HG03175 (cell line): ENCODE results near the gene DOCK3.
"Not testable (repeated sequence)": the region's sequence is repeated elsewhere in the genome, so short reads cannot be mapped to it uniquely, and the experiment has no call there.

Source experiments
- ATAC-seq: cut with Tn5 transposase; IDR thresholded peaks from one replicate; pipeline ENCODE4 v1.9.1; 2021; ENCODE audit warnings: mild to moderate bottlenecking, moderate library complexity; ENCODE audit not compliant: unreplicated experiment

The DOCK3 gene

GRCh38 chr3:51191768-51192167 is 517.0 kb downstream of the DOCK3 start:
- no peak for ATAC-seq

GRCh38 chr3:51198477-51198876 is 523.8 kb downstream of the DOCK3 start:
- ATAC-seq, result no peak

DNA sequence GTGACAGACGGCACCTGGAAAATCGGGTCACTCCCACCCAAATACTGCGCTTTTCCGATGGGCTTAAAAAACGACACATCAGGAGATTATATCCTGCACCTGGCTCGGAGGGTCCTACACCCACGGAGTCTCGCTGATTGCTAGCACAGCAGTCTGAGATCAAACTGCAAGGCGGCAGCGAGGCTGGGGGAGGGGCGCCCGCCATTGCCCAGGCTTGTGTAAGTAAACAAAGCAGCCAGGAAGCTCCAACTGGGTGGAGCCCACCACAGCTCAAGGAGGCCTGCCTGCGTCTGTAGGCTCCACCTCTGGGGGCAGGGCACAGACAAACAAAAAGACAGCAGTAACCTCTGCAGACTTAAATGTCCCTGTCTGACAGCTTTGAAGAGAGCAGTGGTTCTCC is 524.6 kb downstream of the DOCK3 start:
- ATAC-seq, result not testable (repeated sequence)

DNA sequence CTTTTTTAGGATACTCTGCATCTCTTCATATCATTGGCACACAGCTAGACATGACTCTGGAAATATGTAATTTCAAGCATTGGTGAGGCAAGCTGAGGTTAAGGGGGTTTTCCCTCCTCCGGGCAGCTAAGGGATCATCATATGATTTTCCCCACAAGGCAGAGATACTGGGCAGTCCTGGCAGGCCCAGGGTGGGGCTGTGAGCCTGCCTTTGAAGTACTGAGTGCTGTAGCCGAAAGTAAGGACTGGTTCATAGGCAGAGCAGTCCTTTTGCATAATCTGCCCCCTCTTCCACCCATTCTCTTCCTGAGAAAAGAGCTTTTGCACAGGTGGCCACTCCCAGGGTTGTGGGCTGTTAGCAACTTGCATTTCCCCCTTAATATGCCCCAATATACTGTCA is 541.6 kb downstream of the DOCK3 start:
- no peak for ATAC-seq

DNA sequence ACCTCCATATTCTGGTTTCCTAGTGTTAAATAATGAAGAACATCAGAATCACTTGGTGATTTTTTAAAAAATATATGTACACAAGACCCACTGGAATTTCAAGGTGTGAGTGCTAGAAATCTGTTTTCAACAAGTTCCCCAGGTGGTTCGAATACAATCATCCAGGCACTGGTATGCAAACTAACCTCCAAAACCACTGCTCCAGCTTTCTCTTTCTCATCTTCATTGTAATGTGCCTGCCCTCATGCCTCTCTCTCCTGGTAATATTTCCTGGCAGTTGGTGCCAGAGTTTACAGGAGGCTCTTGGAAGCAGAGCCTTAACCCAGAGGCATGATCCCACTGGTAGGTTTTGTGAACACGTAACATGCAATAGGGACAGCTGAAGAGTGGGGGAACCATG is 547.2 kb downstream of the DOCK3 start:
- no peak for ATAC-seq

DNA sequence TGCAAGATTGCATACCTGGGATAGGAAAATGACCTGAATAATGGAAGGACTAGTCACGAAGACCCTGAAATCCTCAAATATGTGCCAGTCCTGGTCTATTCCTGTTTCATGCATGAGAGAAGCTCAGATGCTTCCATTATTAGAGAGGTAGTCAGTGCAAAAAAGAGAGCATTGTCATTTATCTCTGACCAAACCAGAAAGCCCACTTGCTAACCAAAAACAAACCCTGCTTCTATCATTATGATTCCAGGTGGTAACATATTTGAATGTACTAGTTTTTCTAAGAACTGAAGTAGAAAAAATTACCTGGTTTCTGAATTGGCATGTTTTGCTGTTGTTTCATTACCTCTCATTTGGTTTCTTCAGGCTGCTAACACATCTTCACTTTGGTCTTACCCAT is 549.6 kb downstream of the DOCK3 start:
- no peak for ATAC-seq

DNA sequence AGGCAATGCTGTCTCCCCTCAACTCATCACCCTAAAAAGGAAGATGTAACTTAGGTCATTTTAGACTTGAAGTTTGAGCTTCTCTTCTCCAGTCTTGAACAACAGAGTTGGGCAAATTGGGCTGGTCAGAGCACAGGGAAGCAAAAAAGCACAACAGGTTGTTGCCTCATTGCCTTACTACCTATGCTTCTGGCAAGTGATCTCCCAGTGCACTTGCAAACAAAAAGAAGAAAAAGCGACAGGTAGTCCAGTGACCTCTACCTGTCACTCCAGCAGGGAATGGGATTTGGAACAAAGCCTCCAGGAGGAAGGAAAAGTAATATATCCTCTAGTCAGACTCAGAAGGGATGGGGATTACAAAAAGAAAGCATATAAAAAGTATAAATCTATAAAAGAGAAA is 550.1 kb downstream of the DOCK3 start:
- no peak for ATAC-seq

DNA sequence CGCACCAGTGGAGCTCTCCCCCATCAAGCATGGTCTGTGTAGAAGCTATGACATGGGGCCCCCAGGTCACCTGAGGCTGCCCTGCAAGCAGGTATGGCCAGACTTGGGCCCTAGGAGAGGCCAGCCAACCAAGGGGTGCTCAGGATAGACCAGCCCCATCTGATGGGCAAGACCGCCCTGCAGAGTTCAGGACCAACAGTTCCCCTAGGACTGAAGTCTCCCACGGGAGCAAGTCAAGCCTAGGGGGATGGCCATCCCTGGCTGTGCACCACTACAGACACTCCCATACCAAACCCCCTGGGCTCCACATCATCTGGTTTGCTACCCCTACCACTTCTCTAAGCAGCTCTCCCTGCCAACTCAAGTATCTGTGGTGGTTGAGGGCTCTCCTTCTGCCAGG is 568.2 kb downstream of the DOCK3 start:
- no peak for ATAC-seq

DNA sequence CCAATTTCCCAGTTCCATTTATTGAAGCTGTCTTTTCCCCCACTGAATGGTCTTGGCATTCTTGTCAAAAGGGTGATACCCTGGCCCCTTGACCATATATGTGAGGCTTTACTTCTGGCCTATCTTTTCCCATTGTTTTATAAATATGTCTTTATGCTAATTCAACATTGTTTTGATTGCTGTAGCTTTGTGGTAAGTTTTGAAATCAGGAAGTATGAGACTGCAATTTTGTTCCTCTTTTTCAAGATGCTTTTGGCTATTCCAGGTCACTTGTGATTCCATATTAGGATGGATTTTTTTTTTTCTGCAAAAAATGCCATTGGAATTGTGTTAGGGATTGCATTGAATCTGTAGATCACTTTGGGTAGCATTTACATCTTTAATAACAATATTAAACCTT is 569.2 kb downstream of the DOCK3 start:
- ATAC-seq, result no peak

DNA sequence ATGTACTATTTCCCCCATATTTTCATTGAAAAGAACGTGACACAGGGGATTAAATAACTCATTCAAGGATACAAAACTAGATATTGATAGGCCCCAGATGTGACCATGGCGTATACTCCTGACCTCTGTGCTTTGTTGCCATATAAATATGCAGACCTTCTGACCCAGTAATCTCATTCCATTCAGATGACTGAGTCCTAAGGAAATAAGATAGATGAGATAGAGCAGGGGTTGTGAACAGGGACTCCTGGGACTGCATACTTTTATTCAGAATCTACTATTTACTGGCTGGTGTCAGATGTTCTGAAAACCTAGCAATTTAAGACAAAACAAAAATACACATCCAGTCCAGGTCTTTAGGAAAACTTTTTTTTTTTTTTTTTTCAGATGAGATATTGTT is 571.1 kb downstream of the DOCK3 start:
- no peak for ATAC-seq

GRCh38 chr3:51257870-51258269 is 583.1 kb downstream of the DOCK3 start:
- no peak for ATAC-seq

- not testable (repeated sequence) for ATAC-seq
Observed at GRCh38 chr3:51264166-51264565, 589.4 kb downstream of the DOCK3 start.

DNA sequence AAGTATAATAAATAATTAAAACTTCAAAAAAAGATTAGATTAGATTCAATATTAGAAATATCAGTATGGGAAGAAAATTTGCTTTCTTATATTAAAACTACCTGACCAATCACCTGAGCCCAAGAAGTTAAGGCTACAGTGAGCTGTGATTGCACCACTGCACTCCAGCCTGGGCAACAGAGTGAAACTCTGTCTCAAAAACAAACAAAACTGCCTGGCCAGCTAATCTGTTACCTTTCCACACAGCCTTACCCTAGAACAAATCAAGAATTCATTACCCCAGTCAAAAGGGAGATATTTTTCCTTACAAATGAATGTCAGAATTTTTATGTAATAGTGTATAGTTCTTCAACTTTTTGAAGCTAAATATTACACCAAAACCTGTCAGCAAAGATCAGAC is 593.4 kb downstream of the DOCK3 start:
- no peak for ATAC-seq

DNA sequence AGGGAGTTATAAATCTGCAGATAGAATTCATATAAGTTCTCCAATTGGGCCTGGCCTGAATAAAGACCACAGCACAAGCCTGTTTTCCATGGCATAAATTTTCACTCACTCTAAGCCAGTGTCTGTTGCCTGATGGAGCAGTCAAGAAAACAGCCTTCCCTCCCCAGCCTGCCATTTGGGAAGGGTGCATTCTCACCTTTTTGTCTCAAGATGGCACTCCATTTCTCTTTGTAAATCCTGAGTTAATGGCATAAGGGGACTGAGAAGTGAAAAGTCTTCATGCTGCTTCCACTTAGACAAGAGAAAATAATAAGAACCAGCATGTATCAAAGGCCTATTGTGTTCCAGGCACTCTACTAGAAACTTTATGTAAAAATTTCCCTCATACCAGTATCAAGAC is 594.7 kb downstream of the DOCK3 start:
- no peak for ATAC-seq

GRCh38 chr3:51270559-51270958 is 595.8 kb downstream of the DOCK3 start:
- ATAC-seq, result no peak

- ATAC-seq, result no peak
Observed at GRCh38 chr3:51271172-51271571, 596.4 kb downstream of the DOCK3 start.

GRCh38 chr3:51274052-51274451 is 599.3 kb downstream of the DOCK3 start:
- no peak for ATAC-seq

- no peak for ATAC-seq
Observed at GRCh38 chr3:51275111-51275805, 600.5 kb downstream of the DOCK3 start.

DNA sequence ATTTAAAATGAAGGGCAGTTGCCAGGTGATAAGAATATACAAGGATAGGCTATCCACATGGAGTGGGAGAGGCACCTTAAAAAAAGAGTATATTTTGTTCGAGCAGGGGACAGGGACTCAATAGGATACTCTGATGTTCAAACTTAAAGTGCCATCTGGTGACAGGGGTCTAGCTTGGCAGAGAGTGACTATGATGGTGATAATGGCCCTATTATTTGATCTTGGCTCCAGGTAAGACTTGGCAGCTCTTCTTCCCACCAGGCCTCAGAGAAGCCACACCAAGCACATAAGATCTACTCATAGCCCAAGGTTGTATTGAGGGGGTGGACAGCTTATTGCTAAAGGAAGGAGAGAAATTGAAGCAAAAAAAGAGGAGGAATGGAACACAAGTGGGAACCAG is 601.3 kb downstream of the DOCK3 start:
- ATAC-seq, result no peak

DNA sequence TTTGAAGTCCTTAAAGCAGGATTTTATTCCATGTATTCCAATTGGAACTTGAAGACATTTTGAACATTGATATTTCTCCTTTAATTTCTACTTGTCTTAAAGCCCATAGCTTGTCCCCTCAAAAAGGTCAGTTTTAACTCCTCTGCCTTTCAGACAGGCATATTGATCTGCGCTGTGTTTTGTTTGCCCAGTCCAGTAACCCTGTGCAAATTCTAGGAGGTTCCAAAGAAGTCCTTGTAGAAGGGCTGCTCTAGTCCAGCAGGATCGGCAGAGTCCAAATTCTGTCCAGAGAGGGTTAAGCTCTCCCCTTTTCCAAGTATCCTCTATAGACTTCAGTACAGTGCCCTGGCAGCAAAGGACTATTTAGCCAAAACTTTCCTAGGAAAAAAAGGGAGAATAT is 604.7 kb downstream of the DOCK3 start:
- ATAC-seq, result no peak

DNA sequence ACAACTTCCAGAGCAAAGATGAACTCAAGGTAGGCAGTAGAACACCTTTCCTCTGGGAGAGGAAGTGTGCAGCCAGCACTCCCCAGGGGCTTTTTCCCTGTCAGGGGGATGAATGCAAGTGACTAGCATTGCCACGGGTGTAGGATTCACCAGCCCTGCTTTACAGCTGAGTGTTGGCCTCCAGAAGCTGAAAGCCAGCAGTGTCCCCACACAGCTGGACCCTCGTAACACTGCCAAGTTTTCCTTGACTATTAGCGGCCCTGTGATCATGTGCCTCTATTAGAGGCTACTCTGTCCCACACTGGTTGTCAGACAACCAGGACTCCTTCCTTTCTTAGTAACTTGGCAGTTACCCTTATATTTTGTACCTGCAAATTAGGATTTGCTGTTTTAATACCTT is 605.4 kb downstream of the DOCK3 start:
- no peak for ATAC-seq

DNA sequence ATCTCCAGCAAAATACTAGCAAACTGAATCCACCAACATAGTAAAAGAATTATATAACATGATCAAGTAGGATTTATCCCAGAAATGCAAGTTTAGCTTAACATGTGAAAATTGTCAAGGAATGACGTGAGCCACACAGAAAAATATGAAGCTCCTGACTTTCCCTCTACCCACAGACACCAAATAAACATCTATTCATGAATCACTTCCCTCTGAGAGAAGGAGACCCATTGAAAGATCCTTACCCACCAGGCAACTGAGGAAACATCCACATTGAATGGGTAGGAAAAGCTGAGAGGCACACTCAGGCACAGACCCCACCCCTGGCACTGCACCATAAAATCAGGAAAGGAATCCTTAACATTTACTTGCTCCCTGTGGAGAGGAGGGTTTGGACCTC is 608.2 kb downstream of the DOCK3 start:
- no peak for ATAC-seq

- no peak for ATAC-seq
Observed at GRCh38 chr3:51283421-51283820, 608.7 kb downstream of the DOCK3 start.
